ENCODE measurements around the gene DTX4. TPM values are rescaled to one million over a fixed set of nuclear protein-coding genes. Genes with fewer than 3 reads are reported as not detected.

Gene DTX4
- total RNA-seq, 1 donor from 2014 or later: 24.2 TPM

GRCh38 chr11:59172345-59173079 lies 580 bp downstream of the DTX4 start:
- H3K4me3 Mint-ChIP-seq: peak overlapping the region; percentile 96
- no peaks in the 10 kb centered on the region for H3K27me3 Mint-ChIP-seq
- TF ChIP-seq CTCF (IDR thresholded peaks at IDR 0.05): no peak
- peak overlapping the region; percentile 90 for H3K27ac Mint-ChIP-seq
- ChIA-PET CTCF (interaction anchor here (0.6 to 9.0 kb wide), 33 partner anchors 8 to 365 kb away, joined by 3 to 102 read pairs (median 5); partner anchors contain the start of genes FAM111A, MPEG1 and OR5A2), POLR2A (interaction anchor here (0.8 to 6.4 kb wide), 20 partner anchors 10 to 595 kb away, joined by 3 to 70 read pairs (median 4); partner anchors contain the start of gene MPEG1)
- H3K36me3 Mint-ChIP-seq (ENCODE audit: low read depth): peaks cover 20% of the 10 kb centered on the region
- peaks cover 34% of the 10 kb centered on the region for H3K4me1 Mint-ChIP-seq
- DNase-seq: peak; percentile 43
- intact Hi-C loops (cut with micrococcal nuclease): loop anchor here (1.0 to 10.0 kb wide), 3 partner anchors 28 to 382 kb away; partner anchors contain the start of gene MPEG1
- peak; percentile 38 for ATAC-seq (ENCODE audit: low read depth)
- no peaks in the 10 kb centered on the region for H3K9me3 Mint-ChIP-seq

GRCh38 chr11:59173080-59173963 lies 1.4 kb downstream of the DTX4 start:
- intact Hi-C loops (cut with micrococcal nuclease): loop anchor here (10.0 kb wide), 1 partner anchor 381 kb away; no protein-coding TSS in a partner anchor
- DNase-seq: peak; percentile 46
- H3K27ac Mint-ChIP-seq: peak overlapping the region; percentile 90
- ChIA-PET POLR2A (interaction anchor here (0.6 to 6.4 kb wide), 16 partner anchors 9 to 596 kb away, joined by 3 to 70 read pairs (median 6); partner anchors contain the start of gene MPEG1), CTCF (interaction anchor here (0.6 to 9.0 kb wide), 12 partner anchors 9 to 257 kb away, joined by 3 to 102 read pairs (median 20); partner anchors contain the start of gene MPEG1)
- H3K9me3 Mint-ChIP-seq: no peaks in the 10 kb centered on the region
- peaks cover 34% of the 10 kb centered on the region for H3K4me1 Mint-ChIP-seq
- peak overlapping the region; percentile 96 for H3K4me3 Mint-ChIP-seq
- no peak for TF ChIP-seq CTCF (IDR thresholded peaks at IDR 0.05)
- no peaks in the 10 kb centered on the region for H3K27me3 Mint-ChIP-seq
- no peak for ATAC-seq (ENCODE audit: low read depth)
- peaks cover 27% of the 10 kb centered on the region for H3K36me3 Mint-ChIP-seq (ENCODE audit: low read depth)

GRCh38 chr11:59173964-59174663 lies 2.2 kb downstream of the DTX4 start:
- DNase-seq (no peak), ATAC-seq (ENCODE audit: low read depth) (no peak)
- Mint-ChIP-seq H3K27ac (peak overlapping the region; percentile 48), H3K27me3 (no peaks in the 10 kb centered on the region), H3K4me3 (peak overlapping the region; percentile 96), H3K9me3 (no peaks in the 10 kb centered on the region), H3K36me3 (ENCODE audit: low read depth) (peaks cover 32% of the 10 kb centered on the region), H3K4me1 (peaks cover 34% of the 10 kb centered on the region)
- CTCF ChIA-PET: interaction anchor here (1.0 to 9.0 kb wide), 5 partner anchors 10 to 90 kb away, joined by 3 to 102 read pairs (median 35); no protein-coding TSS in a partner anchor
- TF ChIP-seq CTCF (IDR thresholded peaks at IDR 0.05): no peak
- POLR2A ChIA-PET: interaction anchor here (0.6 to 6.4 kb wide), 7 partner anchors 9 to 596 kb away, joined by 3 to 70 read pairs (median 4); partner anchors contain the start of gene MPEG1
- intact Hi-C loops (cut with micrococcal nuclease): loop anchor here (10.0 kb wide), 1 partner anchor 381 kb away; no protein-coding TSS in a partner anchor

GRCh38 chr11:59174664-59175033 lies 2.7 kb downstream of the DTX4 start:
- Mint-ChIP-seq H3K4me3 (peak overlapping the region; percentile 96), H3K9me3 (peaks cover 4% of the 10 kb centered on the region), H3K27ac (peak overlapping the region; percentile 69), H3K4me1 (peaks cover 38% of the 10 kb centered on the region), H3K36me3 (ENCODE audit: low read depth) (peaks cover 36% of the 10 kb centered on the region), H3K27me3 (no peaks in the 10 kb centered on the region)
- ATAC-seq (ENCODE audit: low read depth) (no peak), DNase-seq (no peak)
- no peak for TF ChIP-seq CTCF (IDR thresholded peaks at IDR 0.05)
- intact Hi-C loops (cut with micrococcal nuclease): loop anchor here (10.0 kb wide), 1 partner anchor 380 kb away; no protein-coding TSS in a partner anchor
- POLR2A ChIA-PET: interaction anchor here (0.6 to 6.4 kb wide), 6 partner anchors 8 to 597 kb away, joined by 3 to 70 read pairs (median 30); partner anchors contain the start of gene MPEG1
- CTCF ChIA-PET: interaction anchor here (0.7 to 9.0 kb wide), 5 partner anchors 10 to 90 kb away, joined by 3 to 102 read pairs (median 35); no protein-coding TSS in a partner anchor
